Right kidney (tissue), 1 donor: ENCODE data around the gene HAGHL.
"Not testable (repeated sequence)": the region's sequence is repeated elsewhere in the genome, so short reads cannot be mapped to it uniquely, and the experiment has no call there.

Source experiments
- DNase-seq: peaks from one replicate; pipeline ENCODE4 v3.0.0-alpha.2; 2016

The HAGHL gene

DNA sequence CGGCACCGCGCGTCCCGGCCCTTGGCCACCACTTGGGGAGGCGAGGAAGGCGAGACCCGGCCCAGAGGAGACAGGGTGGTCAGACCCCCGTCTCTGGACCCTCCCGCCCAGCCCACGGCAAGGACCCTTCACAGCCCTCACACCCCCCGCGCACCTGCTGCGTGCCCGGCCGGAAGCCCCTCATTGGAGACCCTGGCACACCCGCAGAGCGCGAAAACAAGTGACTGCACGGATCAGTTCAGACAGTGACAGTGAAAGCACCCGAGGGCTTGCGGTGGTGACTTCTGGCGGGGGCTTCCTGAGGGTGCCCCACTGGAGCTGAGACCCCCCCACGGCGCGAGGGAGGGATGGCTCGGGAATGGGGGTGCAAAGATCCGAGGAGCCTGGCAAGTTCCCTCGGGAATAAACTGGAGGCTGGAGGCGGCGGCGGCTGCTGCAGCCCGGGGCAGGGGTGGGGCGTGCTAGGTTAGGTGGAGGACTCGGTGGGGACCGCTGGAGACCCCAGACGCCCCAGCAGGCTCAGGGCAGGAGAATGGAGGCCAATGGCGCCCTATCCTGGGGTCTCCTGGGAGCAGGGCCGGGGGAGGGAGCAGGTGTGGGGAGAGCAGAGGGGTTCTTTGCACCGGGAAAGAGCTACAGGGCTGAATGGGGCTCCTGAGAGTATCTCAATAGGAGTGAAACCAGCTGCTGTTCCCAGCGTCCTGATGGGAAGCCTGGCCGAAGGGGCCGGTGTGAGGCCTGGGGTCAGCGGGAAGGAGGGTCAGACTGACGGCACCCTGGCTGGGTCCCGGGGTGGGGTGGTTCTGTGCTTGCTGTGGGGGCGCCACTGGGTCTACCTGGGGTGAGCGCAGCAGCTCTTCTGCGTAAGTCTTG lies 20.5 kb upstream of the HAGHL start:
- DNase-seq = no peak

DNA sequence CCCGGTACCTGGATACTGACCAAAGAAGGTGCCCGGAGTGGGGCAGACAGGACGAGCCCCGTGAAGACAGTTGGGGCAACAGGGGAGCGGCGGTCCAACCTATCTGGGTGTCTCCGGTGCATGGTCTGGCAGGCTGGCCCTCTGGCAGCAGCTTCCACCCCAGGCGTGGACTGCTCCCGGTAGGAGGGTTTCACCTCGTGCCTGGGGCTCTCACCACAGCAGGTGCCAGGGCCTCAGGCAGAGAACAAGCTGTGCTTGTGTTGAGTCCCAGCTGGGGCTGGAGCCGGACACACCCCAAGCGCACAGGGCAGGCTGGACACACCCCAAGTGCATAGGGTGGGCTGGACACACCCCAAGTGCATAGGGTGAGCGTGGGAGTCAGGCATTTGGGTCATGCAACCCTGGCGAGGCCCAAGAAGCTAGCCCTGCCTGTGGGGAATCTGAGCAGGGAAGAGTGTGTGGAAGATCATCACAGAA lies 19.8 kb upstream of the HAGHL start:
- DNase-seq = no peak

DNA sequence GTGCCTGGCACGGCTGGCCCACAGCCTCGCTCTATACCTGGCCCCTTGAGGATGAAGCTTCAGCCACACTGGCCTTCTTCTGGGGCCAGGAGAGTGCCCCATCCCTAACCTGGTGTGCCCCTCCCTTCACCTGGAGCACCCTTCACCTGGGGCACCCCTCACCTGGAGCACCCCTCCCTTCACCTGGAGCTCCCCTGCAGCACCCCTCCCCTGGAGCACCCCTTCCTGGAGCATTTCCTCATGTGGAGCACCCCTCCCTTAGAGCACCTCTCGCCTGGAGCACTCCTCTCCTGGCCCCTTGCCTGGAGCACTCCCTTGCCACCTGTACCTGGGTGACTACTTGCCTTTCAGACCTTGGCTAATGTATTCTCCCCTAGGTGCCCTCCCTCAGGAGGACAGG lies 18.9 kb upstream of the HAGHL start:
- DNase-seq = no peak

DNA sequence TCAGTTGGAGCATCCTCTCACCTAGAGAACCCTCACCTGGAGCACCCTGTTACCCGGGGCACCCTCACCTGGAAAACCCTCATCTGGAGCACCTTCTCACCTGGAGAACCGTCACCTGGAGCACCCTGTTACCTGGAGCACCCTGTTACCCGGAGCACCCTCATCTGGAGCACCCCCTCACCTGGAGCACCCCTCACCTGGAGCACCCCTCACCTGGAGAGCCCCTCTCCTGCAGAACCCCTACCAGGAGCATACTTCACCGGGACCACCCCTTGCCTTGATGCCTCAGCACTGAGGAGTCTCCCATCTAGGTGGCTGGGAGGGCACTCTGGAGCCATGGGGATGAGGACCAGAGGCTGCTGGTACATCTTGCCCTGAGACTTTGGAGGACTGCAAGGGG lies 17.9 kb upstream of the HAGHL start:
- DNase-seq = no peak

DNA sequence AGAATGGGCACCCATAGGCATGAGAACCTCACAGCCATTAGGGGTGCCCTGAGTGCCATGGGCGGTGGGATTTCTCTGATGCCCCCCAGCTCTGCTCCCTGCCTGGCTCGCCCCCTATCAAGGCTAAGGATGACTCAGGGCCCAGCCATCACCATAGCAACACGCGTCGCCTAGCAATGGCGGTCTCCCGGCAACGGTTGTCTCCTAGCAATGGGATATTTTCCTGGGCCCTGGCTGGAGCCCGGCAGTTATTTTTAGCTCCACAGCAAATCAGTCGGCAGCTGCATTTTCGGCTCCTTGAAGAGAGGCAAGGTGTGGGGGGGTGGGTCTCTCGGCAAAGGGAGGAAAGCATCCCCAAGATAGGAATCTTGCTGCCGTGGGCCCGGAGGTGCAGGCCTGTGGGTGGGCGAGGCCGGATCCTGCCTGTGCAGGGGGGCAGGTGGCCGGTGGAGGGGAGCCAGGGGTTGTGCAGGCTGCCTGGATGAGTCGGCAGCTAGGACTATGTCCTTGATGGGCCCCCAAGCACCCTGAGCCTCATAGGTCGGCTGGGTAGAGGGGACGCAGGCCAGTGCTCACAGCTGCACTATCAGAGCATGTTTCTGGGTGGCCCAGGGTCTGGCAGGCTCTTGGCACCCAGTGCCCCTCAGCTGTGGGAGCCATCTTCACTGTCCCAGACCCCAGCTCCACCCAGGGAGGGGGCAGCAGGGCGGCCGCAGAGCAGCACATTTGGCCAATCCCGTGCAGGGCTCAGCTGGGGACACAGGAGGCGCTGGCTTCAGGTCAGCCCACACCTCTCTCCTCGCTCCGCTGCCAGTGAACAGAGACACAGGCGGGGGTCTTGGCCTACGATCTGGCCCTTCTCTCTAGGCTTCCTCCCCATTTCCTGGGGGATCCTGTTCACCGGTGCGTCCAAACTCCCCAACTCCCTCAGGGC lies 17.1 kb upstream of the HAGHL start:
- no peak for DNase-seq

DNA sequence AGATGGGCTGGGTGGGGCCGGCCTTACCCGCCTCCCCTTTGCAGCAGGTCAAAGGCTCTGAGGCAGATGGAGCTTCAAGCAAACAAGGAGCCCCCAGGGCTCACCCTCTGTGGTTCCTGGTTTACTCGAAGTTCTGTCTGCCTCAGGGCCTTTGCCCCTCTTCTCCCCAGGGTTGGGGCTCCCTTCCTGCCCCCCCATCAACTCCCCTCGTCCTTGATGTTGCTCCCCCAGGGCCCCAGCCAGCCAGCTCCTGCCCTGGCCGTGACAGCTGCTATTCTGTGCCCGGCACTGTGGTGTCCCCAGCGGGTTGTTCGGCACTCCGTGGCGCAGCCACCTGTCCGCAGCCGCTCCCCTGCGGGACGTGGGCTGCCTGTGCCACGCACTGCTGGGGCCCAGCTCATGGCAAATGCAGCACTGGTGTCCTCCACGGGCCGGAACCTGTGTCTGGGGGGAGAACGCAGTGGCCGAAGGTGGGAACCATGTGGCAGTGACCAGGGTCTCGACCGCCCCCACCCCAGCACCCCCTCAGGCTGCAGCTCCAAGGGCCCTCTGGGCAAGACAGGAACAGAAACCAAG lies 16.3 kb upstream of the HAGHL start:
- no peak for DNase-seq

DNA sequence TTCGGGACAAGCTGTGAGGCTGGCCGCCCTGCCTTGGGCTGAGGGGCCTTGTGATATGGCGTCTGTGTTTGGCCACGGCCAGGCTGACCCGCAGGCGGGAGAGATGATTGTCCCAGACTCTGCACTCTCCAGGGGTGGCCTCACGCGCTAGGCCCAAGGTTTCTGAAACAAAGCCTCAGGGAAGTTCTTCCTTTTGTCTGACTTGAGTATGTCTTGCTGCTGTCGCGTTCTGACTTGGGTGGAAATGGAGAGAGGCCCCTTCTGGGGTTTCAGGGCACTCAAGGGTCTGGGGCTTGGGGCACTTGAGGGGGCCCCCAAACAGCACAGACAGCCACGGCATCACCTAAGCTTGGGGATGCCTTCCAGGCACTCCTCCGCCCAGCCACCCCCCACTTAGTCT lies 15.8 kb upstream of the HAGHL start:
- DNase-seq = no peak

DNA sequence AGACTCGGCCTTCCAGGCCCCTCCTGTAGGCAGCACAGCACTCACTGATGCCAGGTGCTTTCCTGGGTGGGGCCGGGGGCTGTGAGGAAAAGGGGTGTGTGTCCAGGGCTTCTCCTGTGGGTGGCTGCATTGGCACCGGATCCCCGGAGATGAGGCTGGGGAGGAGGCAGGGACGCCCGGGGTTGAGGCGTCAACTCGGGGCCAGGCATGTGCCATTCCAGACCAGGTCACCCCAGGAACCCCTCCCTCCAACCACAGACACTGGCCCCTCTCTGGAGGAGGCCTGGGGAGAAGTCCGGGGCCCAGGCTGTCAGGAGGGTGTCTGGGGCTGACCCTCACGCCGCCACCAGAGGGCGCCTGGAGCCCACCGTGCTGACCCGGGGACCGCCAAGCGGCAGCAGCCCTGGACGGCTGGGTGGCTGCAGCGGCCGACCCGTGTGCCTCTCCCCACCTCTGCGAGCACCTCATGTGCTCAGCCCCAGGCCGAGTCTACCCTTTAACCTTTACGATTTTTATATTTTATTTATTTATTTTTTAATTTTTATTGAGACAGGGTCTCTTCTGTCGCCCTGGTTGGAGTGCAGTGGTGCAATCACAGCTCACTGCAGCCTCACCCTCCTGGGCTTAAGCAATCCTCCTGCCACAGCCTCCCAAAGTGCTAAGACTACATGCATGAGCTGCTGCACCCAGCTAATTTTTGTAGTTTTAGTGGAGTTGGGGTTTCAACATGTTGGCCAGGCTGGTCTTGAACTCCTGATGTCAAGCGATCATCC lies 15.2 kb upstream of the HAGHL start:
- DNase-seq = peak; percentile 53

DNA sequence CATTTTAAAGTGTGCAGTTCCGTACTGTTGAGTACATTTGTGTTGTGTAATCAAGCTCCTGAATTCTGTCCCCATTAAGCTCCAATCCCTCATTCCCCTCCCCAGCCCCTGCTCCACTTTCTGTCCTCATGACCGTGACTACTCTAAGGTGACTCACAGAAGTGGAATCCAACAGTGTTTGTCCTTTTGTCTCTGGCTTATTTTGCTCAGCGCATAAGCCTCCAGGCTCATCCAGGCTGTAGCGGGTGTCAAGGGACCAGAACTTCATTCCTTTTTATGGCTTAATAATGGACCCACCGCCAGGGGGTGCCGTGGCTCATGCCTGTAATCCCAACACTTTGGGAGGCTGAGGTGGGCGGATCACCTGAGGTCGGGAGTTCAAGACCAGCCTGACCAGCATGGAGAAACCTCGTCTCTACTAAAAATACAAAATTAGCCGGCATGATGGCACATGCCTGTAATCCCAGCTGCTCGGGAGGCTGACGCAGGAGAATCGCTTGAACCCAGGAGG lies 14.1 kb upstream of the HAGHL start:
- DNase-seq = not testable (repeated sequence)

DNA sequence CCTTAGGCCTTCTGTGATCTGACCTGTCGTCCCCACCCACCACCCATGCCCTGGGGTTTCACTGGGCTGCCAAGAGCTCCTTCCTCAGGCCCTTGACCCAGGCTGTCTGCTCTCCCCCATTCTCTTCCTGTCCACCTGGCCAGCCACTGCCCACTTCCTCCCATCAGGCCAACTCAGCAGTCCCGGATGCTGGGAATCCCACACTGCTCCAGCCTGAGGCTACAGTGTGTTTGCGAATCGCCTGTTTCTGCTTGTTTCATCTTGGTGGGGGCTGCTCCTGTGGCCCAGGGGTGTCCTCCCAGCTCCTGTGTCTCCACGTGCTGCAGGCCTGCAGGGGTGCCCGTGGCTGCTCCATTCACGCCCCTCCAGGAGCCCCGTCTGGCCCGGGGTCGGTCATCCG lies 12.8 kb upstream of the HAGHL start:
- DNase-seq = no peak

DNA sequence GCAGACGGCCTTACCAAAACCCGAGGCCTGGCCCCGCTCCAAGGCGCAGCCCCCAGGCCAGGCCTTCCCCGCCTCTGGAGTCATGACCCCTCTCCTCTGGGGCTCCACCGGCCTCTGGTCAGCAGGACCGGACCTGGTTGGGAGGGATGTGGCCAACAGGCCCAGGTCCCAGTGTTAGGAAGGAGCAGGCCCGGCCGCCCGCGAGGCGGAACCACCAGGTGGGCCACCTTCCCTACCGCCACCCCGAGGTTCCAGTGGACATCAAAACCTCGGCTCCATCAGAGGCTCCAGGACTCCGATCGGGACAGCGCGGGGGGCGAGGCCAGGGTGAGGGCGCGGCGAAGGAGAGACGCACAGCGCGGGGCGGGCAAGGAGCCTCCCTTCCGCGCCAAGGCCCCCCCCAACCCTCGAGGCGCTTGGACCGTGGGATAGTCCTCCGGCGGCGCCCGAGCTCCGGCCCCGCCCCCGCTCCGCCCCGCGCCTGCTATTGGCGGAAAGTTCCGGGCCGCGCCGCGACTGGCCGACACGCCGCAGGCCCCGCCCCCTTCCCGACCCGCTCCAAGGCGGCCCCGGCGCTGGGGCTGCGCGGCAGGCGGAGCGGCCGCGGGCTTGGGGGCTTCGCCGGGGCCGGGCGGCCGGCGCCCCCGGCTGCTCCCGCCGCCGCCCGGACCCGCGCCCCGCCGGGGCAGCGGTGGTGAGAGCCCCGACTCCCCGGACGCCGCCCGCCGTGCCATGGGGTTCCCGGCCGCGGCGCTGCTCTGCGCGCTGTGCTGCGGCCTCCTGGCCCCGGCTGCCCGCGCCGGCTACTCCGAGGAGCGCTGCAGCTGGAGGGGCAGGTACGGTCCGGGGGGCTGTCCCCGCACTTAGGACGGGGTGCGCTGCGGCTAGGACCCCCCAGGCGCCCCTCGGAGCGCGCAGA lies 12.1 kb upstream of the HAGHL start, which contains the start of gene METRN:
TSS of gene METRN (plus strand) at position 561 of the 919 bp plus-strand sequence. CDS start at position 733, 172 bp downstream.
- DNase-seq = peak; percentile 70

DNA sequence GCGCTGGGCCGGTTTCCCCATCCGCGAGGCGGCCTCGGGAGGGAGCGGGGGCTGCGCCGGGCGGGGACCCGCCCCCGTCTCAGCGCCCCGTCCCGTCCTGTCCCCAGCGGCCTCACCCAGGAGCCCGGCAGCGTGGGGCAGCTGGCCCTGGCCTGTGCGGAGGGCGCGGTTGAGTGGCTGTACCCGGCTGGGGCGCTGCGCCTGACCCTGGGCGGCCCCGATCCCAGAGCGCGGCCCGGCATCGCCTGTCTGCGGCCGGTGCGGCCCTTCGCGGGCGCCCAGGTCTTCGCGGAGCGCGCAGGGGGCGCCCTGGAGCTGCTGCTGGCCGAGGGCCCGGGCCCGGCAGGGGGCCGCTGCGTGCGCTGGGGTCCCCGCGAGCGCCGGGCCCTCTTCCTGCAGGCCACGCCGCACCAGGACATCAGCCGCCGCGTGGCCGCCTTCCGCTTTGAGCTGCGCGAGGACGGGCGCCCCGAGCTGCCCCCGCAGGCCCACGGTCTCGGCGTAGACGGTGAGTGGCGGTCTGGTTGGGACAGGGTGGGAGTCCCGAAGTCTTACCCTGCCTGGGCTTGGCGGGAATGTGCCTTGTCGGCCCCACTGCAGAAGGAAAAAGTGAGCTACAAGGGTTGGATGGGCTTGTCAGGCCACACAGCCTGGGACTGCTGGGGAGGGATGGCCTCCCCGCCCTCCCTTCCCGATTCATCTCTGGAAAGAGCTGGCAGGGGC lies 11.3 kb upstream of the HAGHL start:
- peak; percentile 78 for DNase-seq

DNA sequence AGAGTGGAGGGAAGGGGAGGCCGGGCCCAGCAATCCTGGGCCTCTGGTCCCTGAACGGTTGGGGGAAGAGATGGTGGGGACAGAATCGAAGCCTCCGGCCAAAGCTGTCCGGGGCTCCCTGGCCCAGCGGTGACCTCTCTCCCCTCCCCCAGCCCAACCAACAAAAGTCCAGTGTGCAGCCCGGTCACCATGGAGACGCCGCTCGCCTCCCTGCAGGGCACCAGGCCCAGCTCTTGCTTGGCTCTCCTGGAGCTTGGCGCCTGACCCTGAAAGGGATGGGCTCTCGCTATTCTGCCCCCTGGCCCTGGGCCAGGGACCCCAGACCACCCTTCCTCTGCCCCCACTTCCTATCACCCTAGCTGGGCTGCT lies 10.7 kb upstream of the HAGHL start:
- no peak for DNase-seq

DNA sequence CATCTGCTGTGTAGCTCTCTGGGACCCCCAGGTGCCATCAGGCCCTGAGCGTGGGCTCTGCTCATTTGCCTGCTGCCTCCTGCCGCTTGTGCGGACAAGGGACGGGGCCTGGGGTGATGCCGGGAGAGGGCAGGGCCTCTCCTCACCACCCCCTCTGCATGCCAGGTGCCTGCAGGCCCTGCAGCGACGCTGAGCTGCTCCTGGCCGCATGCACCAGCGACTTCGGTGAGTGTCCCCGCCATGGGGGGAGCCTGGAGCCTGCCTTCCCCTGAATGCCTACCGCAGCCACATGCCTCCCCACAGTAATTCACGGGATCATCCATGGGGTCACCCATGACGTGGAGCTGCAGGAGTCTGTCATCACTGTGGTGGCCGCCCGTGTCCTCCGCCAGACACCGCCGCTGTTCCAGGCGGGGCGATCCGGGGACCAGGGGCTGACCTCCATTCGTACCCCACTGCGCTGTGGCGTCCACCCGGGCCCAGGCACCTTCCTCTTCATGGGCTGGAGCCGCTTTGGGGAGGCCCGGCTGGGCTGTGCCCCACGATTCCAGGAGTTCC lies 10.1 kb upstream of the HAGHL start:
- DNase-seq = no peak

DNA sequence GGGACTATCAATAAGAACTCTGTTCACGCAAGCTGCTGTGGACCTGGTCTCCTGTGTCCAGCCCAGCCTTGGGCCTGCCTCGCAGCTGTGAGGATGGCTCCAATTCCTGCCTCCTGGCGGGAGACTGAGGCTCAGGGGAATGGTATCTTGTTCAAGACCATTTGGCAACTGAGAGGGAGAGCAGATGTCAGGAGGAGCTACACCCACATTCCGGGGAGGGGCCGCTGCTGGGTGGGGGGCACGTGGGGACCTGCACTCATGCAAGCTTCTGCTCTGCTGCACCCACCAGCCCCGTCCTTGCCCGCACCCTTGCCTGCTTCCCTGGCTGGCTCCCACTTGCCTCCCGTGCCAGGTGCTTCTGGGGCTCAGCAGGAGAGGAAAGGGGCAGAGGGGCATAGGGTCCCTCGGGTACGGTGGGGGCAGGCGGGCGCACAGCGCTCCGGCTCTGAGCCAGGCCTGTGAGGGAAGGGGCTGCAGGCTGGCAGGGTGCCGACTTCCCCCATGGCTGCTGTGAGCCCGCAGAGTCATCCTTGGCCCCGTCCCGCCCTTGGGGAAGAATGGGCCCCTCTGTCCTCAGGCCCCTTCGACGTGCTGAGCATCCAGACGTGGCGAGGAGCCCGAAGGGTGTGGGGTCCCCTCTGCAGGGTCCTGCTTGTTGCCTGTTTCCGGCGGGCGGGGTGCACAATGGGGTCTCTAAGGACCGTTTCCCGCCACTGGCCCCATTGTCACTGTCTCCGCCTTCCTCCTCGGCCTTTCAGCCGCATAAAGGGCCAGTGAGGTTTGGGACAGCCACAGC lies 9.3 kb upstream of the HAGHL start:
- DNase-seq = no peak

DNA sequence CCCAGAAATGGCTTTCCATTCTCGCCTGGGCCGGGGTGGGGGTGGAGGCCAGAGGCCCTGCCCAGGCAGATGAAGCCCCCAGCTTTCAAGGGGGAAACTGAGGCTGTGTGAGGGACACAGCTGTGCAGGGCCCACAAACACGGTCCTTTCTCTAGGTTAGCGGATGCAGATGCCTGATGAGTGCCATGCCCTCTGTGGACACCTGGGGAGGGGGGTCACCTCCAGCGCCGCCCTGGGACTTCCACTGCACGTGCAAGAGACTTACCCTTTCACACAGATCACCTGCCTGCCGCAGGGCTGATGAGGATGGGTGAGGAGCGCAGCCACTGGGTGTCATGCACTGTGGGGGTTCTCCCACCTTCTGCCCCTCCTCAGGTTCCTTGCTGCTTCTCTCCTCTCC lies 8.5 kb upstream of the HAGHL start:
- no peak for DNase-seq

DNA sequence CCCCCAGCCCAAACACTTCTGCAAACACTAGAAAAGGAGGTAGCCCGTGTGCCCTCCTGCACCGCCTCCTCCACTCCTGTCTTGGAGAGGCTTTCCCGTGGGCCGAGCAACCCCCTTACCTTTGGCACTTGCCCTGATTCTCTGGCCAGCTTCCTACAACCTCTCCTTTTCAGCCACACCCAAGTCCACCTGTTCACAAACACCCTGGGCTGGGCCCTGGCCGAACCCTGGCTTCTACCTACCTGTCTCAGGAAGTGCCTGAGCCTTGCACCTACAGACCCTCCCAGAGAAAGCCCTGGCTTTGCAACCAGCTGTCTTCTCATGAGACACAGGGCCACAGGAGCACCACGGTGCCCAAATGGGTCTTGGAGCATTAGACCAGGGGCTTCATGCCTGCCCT lies 8.0 kb upstream of the HAGHL start:
- no peak for DNase-seq

DNA sequence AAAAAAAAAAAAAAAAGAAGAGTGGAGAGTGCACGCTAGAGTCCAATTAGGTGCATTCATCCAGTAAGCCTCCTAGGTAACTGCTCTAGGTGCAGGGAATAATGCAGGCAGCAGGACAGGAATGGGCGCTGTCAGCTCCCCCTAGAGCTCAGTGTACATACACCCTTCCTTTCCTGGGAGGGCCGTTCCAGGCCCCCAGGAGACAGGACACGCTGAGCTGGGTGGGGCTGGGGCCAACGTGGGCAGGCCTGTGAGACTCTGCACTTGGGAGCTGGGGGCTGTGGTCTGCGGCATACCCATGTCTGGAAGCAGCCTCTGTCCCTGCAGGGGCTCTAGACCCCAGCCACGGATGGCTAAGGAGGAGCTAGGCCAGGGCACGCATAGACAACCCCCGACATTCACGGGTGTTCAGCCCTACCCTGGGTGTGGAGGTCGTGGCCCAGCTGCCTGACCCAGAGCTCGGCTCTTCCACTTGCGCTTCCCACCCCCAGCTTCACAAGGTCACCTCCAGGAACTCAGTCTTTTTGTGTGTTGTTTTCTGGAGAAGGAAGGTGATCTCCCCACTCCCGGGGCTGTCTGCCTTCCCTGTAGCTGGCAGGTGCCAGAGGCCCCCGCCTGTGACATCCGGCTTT lies 7.0 kb upstream of the HAGHL start:
- DNase-seq = peak; percentile 65
